Epithelial cell of esophagus (primary cell): Measurements from ENCODE around the gene MRGPRD.

Experiments
- DNase-seq: peaks from one replicate; pipeline ENCODE4 v3.0.0; 2010; ENCODE audit warnings: low read depth
- H3K4me3 ChIP-seq: 2 replicates; pipeline ENCODE4 v1.5.1; 2011; ENCODE audit warnings: mild to moderate bottlenecking, low read length, control low read depth
- TF ChIP-seq, protein P1 (sequence below): IDR thresholded peaks from 2 replicates; pipeline ENCODE4 v1.5.1; 2011; ENCODE audit warnings: low read depth, mild to moderate bottlenecking, low read length, control low read depth, inconsistent platforms; ENCODE audit not compliant: insufficient read depth; ENCODE audit errors: missing control alignments

MRGPRD gene

DNA sequence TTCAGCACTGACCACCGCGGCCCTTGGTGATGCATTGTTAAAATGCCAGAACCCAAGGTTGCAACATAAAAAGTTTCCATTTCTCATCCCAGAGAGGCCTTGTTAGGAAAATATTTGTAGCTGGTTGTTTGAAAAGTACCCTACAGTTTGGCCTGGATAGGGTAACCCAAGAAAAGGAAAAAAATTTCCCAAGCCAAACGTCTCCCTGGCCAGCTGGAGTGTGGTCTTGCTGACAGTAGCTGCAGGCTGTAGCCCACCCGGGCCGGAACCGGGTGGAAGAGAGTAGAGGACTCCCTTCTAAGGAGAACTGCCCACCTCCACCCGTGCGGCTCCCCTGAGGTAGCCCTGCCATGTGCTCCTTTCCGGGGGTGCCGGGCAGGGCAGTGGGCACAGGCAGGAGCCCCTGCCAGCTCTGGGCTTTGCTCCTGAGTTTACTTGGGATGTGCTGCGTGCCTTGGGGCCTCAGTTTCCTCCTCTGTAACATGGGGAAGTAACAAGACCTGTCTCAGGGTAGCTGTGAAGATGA is 38.6 kb downstream of the MRGPRD start:
- no peak for DNase-seq
- TF ChIP-seq, protein P1, sequence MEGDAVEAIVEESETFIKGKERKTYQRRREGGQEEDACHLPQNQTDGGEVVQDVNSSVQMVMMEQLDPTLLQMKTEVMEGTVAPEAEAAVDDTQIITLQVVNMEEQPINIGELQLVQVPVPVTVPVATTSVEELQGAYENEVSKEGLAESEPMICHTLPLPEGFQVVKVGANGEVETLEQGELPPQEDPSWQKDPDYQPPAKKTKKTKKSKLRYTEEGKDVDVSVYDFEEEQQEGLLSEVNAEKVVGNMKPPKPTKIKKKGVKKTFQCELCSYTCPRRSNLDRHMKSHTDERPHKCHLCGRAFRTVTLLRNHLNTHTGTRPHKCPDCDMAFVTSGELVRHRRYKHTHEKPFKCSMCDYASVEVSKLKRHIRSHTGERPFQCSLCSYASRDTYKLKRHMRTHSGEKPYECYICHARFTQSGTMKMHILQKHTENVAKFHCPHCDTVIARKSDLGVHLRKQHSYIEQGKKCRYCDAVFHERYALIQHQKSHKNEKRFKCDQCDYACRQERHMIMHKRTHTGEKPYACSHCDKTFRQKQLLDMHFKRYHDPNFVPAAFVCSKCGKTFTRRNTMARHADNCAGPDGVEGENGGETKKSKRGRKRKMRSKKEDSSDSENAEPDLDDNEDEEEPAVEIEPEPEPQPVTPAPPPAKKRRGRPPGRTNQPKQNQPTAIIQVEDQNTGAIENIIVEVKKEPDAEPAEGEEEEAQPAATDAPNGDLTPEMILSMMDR, result no peak
- no peak overlapping the region for H3K4me3 ChIP-seq

DNA sequence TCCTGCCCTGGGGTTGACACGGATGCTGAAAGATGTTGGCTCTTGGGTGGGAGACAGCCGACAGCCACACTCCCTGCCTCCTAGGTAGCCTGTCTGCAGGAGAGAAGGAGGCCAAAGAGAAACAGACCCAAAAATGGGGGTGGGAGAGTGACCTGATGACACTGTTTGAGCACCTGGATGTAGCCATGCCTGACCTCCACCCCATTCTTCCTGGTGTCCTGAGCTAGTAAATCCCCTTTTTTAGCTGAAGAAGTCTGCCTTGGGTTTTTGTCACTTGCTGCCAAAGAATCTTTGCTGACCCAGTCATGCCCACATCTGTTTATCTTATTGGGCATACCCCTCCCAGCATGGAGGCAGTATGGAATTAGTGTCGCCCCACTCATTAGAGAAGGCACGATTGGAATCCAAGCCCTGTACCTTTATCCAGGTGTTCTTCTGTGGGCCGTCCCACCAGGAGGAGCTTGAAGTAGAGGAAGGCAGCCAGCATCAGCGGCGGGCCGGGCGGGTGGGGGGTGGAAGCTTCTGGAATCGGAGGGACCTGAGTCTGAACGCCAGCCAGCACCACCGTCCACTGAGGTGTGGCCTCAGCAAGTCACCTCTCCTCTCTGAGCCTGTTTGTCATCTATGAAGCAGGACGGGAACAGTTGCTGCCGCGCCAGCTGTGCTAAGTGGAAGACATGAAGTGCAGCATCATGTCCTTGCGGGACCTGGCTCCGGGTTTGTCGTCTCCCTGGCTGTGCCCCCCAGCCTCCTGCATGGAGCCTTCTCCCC is 39.3 kb downstream of the MRGPRD start:
- no peak for DNase-seq
- no peak overlapping the region for H3K4me3 ChIP-seq

DNA sequence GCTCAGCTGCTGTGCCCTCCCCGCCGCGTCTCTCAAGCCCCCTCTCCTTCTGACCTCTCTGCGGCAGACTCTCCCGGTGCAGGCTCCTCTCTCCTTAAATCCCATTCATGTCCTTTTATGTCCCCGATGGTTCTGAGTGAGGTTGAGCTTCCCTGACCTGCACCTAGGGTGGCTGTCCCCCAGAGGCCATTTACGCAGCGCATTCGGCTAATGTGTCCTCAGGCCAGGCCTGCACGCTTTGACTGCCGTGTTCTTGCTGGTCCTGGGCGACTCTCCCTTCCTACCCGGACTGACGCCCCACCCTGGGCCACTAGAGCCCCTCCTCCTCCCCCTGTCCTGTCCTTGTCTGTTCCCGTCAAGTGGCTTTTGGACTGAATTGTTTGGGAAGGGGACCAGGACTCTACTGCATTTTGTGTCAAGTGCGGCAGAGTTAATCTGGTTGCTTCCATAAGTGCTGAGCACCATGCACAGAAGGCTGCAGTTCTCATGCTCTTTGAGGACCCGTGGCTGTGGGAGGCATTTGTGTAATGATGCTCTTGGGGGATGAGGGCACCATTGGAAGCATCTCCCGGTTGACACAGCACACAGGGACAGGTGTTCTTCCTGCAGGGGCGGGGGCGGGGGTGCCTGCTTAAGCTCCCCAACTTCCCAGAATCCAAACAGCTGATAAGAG is 40.0 kb downstream of the MRGPRD start:
- DNase-seq, result no peak
- TF ChIP-seq, protein P1, result no peak
- H3K4me3 ChIP-seq, result no peak overlapping the region

More for the DNA sequence above, 39.3 kb downstream of the MRGPRD start:
- TF ChIP-seq, protein P1, result no peak

DNA sequence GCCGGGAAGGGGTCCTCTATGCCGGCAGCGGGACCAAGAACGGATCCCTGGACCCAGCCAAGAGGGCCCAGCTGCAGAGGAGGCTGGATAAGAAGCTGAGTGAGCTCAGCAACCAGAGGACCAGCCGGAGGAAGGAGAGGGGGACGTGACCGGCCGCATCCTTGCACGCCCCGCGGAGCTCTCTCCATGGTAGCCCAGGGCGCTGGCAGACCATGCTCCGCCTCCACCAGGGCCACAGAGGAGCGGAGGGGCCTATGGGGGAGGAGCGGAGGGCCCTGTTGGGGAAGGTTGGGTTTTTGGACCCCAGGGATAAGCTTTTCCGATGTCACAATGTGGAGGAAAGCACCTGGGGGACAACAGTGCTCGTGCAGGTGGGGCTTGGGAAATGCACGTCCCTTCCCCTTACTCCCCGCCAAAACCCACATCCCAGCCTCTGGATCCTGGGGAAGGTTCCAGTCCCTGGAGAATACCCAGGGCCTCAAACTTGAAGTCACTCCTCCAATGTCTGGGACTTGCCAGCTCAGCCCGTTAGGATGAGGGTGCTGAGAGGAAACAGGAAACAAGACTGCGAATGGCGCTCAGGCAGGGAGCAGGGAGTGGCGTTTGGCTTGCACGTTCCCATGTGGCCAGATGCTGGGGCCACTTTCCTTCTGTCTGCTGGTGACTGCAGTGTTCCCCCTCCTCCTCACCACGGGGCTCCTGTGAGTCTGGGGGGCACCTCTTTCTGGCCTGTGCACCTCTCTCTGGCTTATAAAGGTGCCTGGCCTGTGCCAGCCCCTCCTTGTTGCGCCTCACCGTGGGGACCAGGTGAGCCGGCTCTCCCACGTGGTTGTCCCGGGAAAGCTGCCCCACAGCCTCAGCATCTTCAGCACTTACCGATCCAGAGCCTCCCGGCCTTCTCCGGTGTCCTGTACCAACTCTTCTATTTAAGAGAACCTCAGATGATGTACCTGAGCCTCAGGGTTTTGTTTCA is 40.9 kb downstream of the MRGPRD start:
- H3K4me3 ChIP-seq, result no peak overlapping the region
- TF ChIP-seq, protein P1, result no peak
- DNase-seq, result no peak

DNA sequence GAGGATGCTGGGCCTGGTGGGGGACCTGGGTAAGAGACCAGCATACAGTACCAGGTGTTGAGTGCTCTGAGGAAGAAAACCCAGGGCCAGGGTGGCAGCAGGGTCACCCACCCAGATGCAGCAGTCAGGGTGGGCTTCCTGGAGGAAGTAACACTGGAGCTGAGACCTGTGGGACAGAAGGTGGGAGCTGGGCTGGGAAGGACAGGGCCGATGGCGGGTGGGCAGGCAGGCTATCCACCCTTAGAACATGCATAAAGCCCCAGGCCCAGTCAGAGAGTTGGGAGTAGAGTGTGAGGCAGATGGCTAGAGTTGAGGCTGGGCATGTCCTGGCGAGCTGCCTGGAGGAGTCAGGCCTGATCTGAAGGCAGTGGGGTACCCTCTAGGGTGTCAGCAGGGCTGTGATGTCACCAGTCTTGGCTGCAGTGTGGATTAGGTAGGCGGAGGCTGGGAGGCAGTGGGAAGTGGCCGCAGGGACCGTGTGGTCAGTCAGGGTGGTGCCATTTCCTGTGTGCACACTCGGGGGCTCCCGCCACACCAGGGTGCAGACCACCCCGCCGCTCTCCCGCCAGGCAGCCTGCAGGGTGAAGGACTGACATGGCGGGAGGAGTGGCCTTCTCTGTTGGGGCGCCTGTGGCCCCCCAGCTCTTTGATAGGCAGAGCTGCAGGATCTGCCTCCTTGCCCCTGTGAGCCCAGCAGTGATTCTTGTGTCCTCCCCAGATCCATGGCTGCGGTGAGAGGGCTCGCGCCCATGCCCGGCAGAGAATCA is 41.8 kb downstream of the MRGPRD start:
- DNase-seq, result no peak
- TF ChIP-seq, protein P1, result no peak
- no peak overlapping the region for H3K4me3 ChIP-seq

DNA sequence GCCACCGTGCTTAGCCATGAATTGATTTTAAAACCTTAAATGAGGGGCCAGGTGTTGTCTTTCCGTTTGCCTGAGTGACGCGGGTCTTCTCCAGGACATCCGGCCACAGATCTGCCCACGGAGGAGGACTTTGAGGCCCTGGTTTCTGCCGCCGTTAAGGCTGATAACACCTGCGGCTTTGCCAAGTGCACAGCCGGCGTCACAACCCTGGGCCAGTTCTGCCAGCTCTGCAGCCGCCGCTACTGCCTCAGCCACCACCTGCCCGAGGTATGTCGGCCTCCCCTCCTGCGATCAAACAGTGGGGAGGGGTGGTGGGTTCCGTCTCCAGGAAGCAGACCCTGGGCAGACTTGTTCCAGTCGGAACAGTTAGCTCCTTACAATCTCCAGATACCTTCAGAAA is 42.7 kb downstream of the MRGPRD start:
- DNase-seq, result no peak
- no peak overlapping the region for H3K4me3 ChIP-seq
- TF ChIP-seq, protein P1, result no peak
